HG02870 (cell line): ENCODE data around the gene ALOX5AP.

Experiments
- ATAC-seq: cut with Tn5 transposase; IDR thresholded peaks from one replicate; pipeline ENCODE4 v1.9.1; 2021; ENCODE audit warnings: mild to moderate bottlenecking, moderate library complexity; ENCODE audit not compliant: unreplicated experiment

The ALOX5AP gene

DNA sequence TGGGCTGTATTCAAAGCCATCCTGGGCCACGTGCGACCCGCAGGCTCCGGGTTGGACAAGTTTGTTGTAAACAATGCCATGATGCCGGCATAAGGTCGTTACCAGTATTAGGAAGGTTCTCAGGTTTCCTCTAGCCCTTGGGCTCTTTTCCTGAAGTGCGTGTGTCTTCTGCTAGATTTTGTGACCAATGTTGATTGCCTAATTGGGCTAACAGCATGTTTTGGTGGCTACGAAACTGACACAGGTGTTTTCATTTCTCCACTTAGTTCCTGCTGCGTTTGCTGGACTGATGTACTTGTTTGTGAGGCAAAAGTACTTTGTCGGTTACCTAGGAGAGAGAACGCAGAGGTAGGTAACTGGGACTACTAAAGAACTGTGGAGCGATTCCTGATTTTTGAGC, 20.3 kb downstream of the ALOX5AP start:
- no peak for ATAC-seq

DNA sequence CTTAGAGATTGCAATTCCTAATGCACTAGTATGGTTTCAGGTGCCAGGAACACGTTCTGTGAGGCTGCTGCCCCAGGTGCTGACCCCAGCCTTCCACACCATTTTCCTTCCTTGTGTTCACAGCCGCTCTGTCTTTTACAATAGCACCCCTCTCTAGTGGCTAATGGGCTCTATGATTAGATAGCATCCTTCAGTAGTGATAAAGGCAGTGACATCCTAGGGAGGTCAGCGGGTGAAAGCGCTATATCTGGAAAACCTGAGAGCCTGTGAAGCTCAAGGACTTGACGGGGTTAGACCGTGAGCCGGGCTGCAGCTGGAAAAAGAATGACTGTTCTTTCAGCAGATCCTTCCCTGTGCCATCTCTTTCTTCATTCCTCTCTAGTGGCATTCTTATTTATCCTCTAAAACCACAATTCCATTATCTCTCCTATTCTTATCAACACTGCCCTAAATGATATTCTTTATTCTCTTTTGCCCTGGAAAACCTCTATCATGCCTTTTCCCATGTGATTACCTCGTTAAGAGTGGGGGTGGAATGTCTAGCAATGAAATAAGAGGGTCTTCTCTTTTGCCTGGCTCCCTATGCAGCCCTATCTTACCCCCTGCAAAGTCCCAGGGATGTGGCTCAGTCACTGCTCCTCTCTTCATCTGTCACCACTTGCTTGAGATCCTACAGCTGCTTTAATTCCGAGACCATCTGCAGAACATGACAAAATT, 21.8 kb downstream of the ALOX5AP start:
- ATAC-seq, result no peak

DNA sequence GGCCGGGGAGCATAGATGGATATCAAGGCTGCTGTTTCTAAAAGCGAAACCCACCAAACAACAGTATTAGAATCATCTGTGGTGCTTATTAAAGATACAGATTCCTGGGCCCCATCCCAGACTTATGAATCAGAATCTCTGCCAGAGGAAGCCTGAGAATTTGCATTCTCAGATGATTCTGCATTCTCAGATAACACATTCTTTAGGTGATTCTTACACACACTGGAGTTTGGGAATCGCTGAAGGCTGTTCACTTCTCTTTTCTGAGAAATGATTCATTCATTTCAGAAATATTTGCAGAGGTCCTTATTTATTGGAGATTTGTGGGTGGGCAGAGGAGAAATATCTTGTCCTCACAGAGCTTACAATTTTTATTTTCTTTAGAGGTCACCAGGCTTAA, 24.4 kb downstream of the ALOX5AP start:
- no peak for ATAC-seq

DNA sequence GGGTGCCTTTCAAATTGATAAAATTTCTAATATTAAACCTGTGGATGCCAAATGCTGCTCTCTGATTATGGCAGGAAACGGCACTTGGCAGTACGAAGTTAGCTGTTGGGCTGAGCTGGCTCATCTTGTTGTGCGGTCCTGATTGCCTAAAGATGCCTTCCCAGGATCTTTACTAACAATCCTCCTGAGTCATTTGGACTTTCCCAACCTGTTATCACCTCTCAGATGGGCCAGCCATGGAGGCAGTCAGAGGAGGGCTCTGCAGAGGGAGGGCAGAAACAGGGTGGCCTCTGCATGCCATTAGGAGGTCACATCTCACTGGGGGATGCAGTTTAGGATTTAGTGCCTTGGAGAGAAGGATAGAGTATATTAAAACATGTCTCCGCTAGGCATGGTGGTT, 27.3 kb downstream of the ALOX5AP start:
- ATAC-seq, result no peak

DNA sequence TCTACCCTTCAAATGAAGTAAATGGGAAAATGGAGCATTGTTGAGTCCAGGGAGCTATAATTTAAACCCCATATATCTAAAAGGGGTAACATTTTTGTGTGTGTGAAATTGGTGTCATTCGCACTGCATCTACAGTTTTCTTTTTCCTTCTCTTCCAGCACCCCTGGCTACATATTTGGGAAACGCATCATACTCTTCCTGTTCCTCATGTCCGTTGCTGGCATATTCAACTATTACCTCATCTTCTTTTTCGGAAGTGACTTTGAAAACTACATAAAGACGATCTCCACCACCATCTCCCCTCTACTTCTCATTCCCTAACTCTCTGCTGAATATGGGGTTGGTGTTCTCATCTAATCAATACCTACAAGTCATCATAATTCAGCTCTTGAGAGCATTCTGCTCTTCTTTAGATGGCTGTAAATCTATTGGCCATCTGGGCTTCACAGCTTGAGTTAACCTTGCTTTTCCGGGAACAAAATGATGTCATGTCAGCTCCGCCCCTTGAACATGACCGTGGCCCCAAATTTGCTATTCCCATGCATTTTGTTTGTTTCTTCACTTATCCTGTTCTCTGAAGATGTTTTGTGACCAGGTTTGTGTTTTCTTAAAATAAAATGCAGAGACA, 28.6 kb downstream of the ALOX5AP start:
- ATAC-seq, result no peak

DNA sequence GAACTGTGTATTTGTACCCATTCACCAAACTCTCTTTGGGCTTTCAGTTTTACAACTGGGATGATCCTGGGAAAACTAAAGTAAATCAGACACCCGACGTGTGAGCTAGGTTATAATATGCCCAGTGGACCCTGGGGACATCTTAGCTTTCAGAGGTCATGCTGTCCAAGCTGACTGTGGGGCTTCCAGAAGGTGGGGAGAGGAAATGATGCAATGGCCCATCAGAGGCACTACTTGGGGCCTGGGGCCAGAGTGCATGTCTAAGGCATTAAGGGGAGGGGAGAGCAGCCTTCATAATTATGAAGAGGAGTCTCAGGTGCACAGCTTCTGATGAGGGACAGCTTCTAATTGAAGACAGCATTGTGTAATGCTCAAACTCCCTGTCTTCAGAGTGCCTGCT, 30.9 kb downstream of the ALOX5AP start:
- no peak for ATAC-seq

DNA sequence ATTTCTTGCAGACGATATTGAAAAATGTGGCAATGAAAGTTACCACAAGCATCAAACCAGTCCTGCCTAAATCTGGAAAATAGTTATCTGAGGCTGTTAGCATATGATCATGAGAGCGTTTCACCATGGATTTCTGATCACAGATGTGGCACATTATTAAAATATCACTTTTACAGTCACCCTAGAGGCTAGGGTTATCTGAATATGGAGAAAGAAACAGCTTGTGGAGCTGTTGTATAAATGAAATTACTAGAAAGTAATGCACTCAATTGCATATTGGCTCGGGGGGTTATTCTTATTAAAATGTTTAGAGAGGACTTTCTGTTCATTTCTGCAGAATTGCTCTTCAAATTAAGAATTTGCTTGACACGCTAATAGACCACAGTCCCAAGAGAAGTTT, 35.6 kb downstream of the ALOX5AP start:
- no peak for ATAC-seq

DNA sequence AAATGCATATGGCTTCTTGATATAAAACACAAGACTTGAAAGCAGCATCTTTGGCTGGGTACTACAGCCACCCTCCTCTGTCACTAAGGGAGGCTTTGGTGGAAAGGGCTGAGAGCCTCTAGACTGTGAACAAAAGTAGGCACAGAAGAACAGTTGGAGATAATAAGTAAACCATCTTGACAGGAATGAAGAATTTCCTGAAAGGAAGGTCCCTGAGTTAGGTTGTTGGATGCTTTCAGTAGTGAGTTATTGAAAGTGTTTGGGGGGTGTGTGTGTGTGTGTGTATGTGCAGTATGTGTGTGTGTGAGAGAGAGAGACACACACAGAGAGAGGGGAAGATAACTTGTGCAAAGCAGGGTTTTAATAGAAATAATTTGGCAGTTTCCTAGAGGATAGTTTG, 38.2 kb downstream of the ALOX5AP start:
- no peak for ATAC-seq

DNA sequence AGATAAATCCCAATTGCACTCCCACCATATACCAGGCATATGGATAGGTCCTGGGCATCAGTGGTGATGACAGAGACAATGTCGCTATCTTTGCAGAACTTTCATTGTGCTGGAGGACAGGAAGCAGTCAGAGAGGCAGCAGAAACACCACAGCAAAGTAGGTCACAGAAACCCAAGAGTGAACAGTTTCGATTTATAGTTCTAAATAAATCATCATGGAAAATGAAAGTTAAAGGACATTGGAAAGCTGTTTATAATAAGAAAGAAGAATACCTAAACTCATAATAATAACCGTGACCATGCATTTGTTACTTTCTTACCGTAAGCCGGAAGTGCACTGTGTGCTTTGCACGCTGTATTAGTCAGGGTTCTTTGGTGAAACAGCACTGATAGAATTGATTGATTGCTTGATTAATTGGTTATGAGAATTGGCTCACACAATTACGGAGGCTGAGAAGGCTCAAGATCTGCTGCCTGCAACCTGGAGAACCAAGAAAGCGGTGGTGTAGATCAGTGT, 38.9 kb downstream of the ALOX5AP start:
- ATAC-seq, result no peak

DNA sequence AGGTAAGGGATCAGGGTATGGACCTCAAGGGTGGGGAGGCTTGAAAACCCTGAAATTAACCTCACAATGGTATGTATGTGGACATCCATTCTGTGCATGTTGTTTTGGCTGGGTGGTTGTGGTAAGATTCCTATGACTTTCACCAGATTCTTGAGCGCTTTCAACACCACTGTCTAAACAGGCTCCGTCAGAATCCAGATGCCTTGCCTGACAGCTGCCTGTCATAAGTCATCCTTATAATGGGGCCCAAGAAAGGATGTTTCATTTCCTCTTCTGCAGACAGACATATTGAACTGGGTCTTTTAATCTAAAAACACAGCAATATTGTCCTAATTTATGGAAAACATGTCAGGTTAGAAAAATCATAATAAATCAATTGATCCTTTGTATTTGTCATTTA, 41.3 kb downstream of the ALOX5AP start:
- no peak for ATAC-seq

DNA sequence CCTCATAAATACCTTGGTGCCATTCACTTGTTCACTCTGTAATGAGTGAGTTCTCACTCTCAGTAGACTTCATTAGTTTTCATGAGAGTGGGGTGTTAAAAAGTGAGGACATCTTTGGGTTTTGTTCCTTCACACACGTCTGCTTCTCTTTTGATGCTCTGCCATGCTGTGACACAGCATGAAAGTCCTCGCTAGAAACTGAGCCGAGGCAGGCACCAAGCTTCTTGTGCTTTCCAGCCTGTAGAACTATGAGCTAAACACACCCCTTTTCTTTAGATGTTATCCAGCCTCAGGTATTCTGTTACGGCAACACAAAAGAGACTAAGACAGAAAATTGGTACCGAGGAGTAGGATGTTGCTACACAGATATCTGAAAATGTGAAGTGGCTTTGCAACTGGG, 43.7 kb downstream of the ALOX5AP start:
- ATAC-seq, result no peak

DNA sequence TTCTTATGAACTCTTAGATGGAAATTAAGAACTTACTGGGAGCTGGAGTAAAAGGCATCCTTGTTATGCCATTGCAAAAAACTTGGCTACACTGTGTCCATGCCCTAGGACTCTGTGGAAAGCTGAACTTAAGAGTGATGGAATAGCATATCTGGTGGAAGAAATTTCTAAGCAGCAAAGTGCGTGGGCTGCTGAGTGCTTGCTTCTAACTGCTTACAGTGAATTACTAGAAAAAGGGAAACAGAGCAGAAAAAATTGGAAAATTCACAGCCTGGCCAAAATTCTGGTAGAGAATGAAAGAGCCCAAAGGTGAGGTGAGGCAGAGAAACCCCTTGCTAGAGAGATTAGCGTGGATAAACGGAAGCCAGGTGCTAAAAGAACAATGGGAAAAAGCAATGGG, 44.3 kb downstream of the ALOX5AP start:
- no peak for ATAC-seq

DNA sequence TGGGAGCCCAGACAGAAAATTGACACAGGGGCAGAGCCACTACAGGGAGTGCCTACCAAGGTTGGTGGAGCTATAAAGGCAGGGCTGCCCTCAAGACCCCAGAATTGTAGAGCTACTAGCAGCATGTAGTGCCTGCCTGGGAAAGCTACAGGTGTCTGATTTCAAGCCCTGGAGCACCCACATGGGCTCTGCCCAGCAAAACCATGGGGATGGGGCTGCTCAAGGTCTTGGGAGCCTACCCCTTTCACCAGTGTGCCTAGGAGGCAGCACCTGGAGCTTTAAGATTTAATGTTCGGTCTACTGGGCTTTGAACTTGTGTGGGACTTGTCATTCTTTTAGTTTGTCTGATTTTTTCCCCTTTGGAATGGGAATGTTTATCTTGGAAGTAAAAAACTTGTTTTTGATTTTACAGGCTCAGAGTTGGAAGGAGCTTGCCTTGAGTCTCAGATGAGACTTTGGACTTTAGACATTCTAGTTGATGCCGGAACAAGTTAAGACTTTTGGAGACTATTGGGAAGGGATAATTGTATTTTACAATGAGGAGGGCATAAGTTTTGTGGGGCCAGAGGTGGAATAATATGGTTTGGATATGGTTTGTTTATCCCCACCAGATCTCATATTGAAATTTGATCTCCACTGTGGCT, 45.1 kb downstream of the ALOX5AP start:
- no peak for ATAC-seq

DNA sequence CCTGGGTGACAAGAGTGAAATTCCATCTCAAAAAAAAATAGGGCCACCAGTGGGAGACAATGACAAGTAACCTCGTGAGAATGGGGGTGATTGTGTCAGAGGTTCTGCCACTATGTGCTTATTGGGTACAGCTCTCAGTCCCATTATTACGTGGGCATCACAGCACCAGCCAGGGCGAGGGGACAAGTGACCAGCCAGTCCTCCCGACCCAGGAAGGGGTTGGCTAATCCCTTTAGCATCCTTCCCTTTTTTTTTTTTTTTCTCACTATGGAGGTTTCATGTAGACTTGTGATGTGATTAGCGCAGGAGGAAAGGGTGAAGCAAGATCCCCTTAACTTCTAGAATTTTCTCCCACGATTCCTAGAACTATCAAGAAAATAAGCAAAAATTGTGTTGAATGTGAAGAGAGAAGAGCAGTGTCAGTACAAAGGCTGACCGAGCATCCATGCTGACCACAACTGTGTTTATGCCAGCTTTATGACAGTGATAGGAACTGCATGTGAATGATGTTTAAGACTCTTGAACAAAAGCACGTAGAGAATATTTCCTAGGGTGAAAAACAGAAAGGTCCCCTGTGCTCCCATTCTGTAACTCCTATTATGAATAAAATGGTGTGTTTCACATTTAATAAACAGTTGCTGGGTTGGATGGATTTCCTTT, 50.0 kb downstream of the ALOX5AP start:
- ATAC-seq, result no peak

DNA sequence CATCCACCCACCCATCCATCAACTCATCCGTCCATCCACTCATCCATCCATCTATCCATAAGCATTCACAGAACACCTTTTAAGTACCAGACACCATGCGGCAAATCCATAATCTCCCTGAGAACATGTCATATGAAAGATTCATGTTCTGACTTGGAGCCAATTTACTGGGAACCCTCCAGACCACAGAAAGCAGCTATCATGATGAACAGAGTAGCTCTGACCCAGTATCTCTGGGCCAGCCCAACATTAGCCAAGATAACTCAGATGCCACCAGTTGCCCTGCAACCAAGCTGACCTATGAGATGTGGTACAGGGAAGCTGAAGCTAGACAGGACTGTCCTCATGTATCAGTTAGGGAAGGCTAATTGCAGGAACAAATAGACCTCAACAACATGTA, 51.3 kb downstream of the ALOX5AP start:
- no peak for ATAC-seq

DNA sequence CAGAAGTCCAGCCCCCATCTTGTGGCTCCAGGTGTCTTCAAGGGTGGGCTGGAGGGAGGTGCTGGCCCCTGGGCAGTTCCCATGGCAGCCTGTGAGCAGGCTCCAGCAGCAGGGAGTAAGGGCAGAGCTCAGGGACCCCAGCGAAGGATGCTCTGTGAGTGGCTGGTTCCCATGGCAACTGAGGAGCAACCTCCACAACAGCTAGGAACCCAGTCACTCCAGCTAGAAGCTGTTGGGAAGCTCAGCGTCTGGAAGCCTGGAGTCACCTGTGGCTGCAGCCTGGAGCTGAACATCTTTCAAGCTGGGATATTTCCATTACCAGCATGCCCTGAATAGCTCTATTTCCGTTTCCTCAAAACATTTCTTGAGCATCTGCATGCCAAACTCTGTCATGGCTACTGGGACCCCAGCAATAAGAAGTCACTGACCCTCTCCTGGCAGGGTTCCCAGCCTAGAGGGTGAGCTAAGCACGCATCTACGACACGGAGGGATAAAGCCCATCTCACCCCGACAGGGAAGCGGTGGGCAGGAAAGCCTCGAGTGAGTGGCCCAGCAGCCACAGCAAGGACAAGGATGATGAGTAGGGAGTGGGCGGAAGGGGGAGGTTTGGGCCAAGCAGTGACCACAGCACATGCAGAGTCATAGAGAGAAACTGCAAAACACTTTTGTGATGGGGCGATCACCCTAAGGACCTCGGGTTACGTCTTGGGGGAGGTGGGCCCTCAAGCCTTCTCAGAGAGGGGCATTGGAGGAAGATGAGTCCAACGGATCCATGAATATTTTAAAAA, 52.6 kb downstream of the ALOX5AP start:
- no peak for ATAC-seq

DNA sequence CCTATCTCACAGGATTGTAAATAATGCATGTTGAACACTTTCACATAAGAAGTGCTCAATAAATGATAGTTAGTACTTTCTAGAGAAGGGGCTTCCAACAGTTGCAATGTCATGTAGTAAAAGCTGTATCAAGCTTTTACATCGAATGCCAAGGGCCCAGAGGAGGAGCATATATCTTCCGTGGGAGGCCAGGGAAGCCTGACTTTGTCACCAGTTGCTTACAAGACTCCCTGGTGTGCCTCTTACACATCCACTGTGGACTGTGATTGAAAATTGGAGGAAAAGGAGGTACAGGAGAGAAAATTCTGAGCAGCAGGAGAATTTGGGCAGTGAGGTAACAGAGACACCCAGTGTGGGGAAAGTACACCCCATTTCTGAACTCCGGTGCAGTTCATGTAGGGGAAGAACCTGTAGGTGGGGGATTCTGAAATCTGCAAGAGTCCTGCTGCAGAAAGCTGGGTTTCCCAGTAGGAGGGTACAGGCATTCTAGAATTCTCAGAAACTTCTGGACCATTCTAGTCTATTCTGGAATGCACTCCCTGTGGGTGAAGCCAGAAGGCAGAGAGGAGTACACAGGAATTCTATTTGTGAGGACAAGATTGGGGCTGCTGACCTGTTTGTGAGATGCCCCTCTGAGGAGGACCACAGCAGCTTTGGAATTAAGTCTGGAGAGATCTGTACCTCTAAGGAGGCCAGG, 54.0 kb downstream of the ALOX5AP start:
- no peak for ATAC-seq

DNA sequence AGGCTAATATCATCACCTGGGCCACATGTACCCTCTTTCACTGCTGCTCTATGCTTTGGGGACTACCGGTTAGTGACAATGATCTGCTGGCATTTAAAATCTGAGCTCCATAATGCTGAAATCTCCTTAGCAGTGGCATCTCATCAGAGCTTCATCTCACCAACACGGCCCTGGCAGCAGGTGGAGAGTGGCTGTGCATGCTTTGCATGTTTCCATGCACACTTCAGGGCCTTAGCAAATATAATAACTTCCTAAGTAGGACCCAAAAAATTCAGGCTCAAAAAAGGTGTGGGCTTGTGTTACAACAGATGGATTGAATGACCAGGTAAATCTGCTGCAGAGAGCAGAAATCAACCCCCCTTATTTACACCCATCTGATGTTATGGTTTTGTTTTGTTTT, 55.2 kb downstream of the ALOX5AP start:
- ATAC-seq, result no peak

DNA sequence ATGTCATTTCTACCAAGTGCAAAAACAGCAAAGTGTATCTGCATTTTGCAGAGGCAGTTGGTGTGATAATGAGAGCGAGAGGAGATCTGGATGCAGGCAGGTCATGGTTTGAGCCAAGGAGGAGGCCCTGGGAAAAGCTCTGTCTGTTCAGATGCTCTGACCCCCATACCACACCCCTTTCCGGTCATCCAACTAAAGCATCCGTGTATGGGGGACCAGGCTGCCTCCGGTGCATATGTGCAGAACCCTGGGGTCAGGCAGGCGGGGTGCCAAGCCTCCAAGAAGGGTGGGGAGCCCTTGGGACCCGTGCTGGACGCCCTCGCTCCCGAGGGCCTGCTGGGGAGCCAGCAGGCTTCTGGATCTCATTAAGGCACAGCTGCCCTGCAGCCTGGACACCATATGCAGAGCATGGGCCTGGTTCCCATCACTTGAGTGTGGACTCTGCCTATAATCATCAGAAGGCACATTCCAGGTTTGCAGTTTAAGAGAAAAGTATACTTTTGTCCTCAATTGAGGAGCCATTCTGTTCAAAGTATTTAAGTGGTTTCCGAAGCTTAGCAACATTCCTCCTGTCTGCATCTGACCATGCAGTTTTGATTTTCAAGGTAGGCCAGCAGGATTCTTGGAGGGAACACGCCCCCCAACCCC, 56.1 kb downstream of the ALOX5AP start:
- no peak for ATAC-seq
